ENCODE data around the gene KIRREL2. TPM values are rescaled to one million over a fixed set of nuclear protein-coding genes. Genes with fewer than 3 reads are reported as not detected.

KIRREL2 gene
- total and polyA plus RNA-seq, 2 of the 8 experiments (the other 6 are each of a cell fraction or from before 2014, with no cell fraction given) = 2.4 to 4.6 TPM

- no peak for FAIRE-seq
- DNase-seq (ENCODE audit: low read depth in 1 of 2, low spot score in 2 of 2) = no peak
- 69% methylated on average over 16 of the region's 16 CpGs; no CpG with 5 or more reads in 1 of the 2 experiments for WGBS, 2 experiments (ENCODE audit: extremely low coverage in 1 of 2, insufficient coverage in 1 of 2, insufficient read length in 1 of 2, insufficient replicate concordance in 2 of 2, low coverage in 1 of 2, low lambda C conversion rate in 2 of 2, missing lambda C conversion rate in 1 of 2)
- peak overlapping the region in 1 of 4 experiments; percentile 59; a peak in 5 of 8 replicates for H3K4me3 ChIP-seq (ENCODE audit: extremely low read depth in 1 of 4, insufficient read depth in 2 of 4, low read depth in 3 of 4, low read length in 4 of 4)
- no peak overlapping the region for H3K14ac ChIP-seq (ENCODE audit: insufficient read length)
- CTCF ChIA-PET (ENCODE audit: partially characterized antibody) = interaction anchor here (1.0 to 1.7 kb wide), 2 partner anchors 9 to 10 kb away, joined by 3 to 7 read pairs; no protein-coding TSS in a partner anchor
- H3K9ac ChIP-seq (replicated peaks in 1 of 4; ENCODE audit: extremely low read depth in 1 of 4, low read depth in 3 of 4, low read length in 3 of 4) = no peak overlapping the region
- peaks cover 0 to 16% (median 5%) of the 10 kb centered on the region in 4 experiments; a peak in 5 of 7 replicates for H3K4me1 ChIP-seq (replicated peaks in 1 of 4; ENCODE audit: control insufficient read depth in 3 of 4, insufficient read depth in 4 of 4, low read length in 3 of 4)
- H2AFZ ChIP-seq (ENCODE audit: low read length) = no peak overlapping the region
- no peak overlapping the region for H2BK5ac ChIP-seq (ENCODE audit: low read depth, low read length)
- no peak overlapping the region for H2BK12ac ChIP-seq (ENCODE audit: low read depth, low read length)
- no peaks in the 10 kb centered on the region for H3K36me3 ChIP-seq (ENCODE audit: control insufficient read depth in 2 of 4, insufficient read depth in 4 of 4, low read length in 3 of 4)
- H3K27ac ChIP-seq (ENCODE audit: low read depth, low read length) = no peak overlapping the region
- H3K9me3 ChIP-seq (ENCODE audit: insufficient read depth in 2 of 2, low read depth in 1 of 2, low read length in 1 of 2) = no peaks in the 10 kb centered on the region; a peak in 1 of 4 replicates
- H4K8ac ChIP-seq (ENCODE audit: extremely low read depth, insufficient read depth, low read length) = no peak overlapping the region
- no peak overlapping the region for H2AK5ac ChIP-seq (ENCODE audit: low read depth, low read length)
- POLR2A ChIA-PET (ENCODE audit: partially characterized antibody) = interaction anchor here (1.1 kb wide), 1 partner anchor 114 kb away, joined by 3 read pairs; no protein-coding TSS in a partner anchor
- peaks cover 20 to 42% (median 31%) of the 10 kb centered on the region in 4 experiments for H3K27me3 ChIP-seq (replicated peaks in 1 of 4; ENCODE audit: control insufficient read depth in 3 of 4, extremely low read depth in 1 of 4, insufficient read depth in 3 of 4, low read length in 3 of 4)
- H2BK120ac ChIP-seq (replicated peaks; ENCODE audit: low read depth, low read length) = no peak overlapping the region
- no peak overlapping the region for H4K5ac ChIP-seq (ENCODE audit: insufficient read length, low read depth, low read length)
- H3K79me2 ChIP-seq (ENCODE audit: control insufficient read depth in 1 of 2, insufficient read depth in 2 of 2, low read length in 2 of 2) = no peaks in the 10 kb centered on the region
- H3K23ac ChIP-seq (ENCODE audit: insufficient read length) = no peak overlapping the region
- peaks cover 22% of the 10 kb centered on the region for H3K23me2 ChIP-seq (ENCODE audit: low read depth, low read length)
- peaks cover 0 to 2% of the 10 kb centered on the region in 2 experiments for H4K20me1 ChIP-seq (replicated peaks in 1 of 2; ENCODE audit: control insufficient read depth in 1 of 2, insufficient read depth in 2 of 2, low read length in 2 of 2)
- H2BK15ac ChIP-seq (ENCODE audit: low read length) = no peak overlapping the region
- H3K56ac ChIP-seq (replicated peaks; ENCODE audit: insufficient read length, low read depth, low read length) = no peak overlapping the region
- TF ChIP-seq KDM1A (IDR thresholded peaks at IDR 0.05; ENCODE audit: borderline replicate concordance, low read length) = peak; percentile 49; the same call in 1 of the 2 replicates
- no peak for TF ChIP-seq E2F6 (IDR thresholded peaks at IDR 0.05)
- H3K4me2 ChIP-seq (ENCODE audit: insufficient read depth in 1 of 2, low read depth in 2 of 2, low read length in 2 of 2) = peak overlapping the region; percentile 95 to 96
- H3K79me1 ChIP-seq (ENCODE audit: low read depth, low read length) = no peaks in the 10 kb centered on the region
- H2BK20ac ChIP-seq (ENCODE audit: low read length) = no peak overlapping the region
- H4K91ac ChIP-seq (replicated peaks; ENCODE audit: insufficient read length, low read length) = no peak overlapping the region
- H3K18ac ChIP-seq (ENCODE audit: extremely low read depth, low read length) = no peak overlapping the region
- no peak overlapping the region for H3K4ac ChIP-seq (replicated peaks; ENCODE audit: insufficient read length, low read depth, low read length)
Observed at GRCh38 chr19:35844482-35845214, 12.1 kb upstream of the KIRREL2 start.

Measured in H1 (cell line).